Left ventricle myocardium inferior (tissue), 1 donor: ENCODE data around the gene MARK2. TPM values are rescaled to one million over a fixed set of nuclear protein-coding genes. Genes with fewer than 3 reads are reported as not detected.

Source experiments
- DNase-seq: peaks from one replicate; pipeline ENCODE4 v3.0.0-alpha.2; 2020
- H3K27ac ChIP-seq: fragments of 200-600 bp; replicated peaks from 2 replicates; pipeline ENCODE4 v1.8.0; 2021
- H3K27me3 ChIP-seq: fragments of 200-600 bp; 2 replicates; pipeline ENCODE4 v1.8.0; 2021; ENCODE audit warnings: low read depth
- H3K36me3 ChIP-seq: fragments of 200-600 bp; 2 replicates; pipeline ENCODE4 v1.8.0; 2021
- H3K4me1 ChIP-seq: fragments of 200-600 bp; 2 replicates; pipeline ENCODE4 v1.8.0; 2021
- H3K4me3 ChIP-seq: fragments of 200-600 bp; 2 replicates; pipeline ENCODE4 v1.8.0; 2021; ENCODE audit warnings: mild to moderate bottlenecking, moderate library complexity
- H3K9me3 ChIP-seq: fragments of 200-600 bp; replicated peaks from 2 replicates; pipeline ENCODE4 v1.8.0; 2021
- intact Hi-C: fragments of 100-400 bp; cut with micrococcal nuclease; formaldehyde crosslinking; loops from one replicate; pipeline ENCODE4 v1.11.0; 2022
- total RNA-seq: library from RNA; stranded (reverse); fragmentation: NEBNext Ultra II Directional; extraction: Animal tissue kit (Norgen Biotek cat#: 25700); gene quantifications from one replicate; pipeline ENCODE4 v1.2.1, GENCODE V29; 2021
- TF ChIP-seq, protein P1 (sequence below): fragments of 200-600 bp; IDR thresholded peaks from 2 replicates; pipeline ENCODE4 v1.8.0; 2021; ENCODE audit warnings: antibody characterized with exemption, mild to moderate bottlenecking, borderline replicate concordance
- donor health status: DM: no; HTN: yes; CAD: no; lungs with severe emphysema.

The MARK2 gene
- total RNA-seq, 1 donor from 2014 or later = 36.6 TPM

GRCh38 chr11:63920126-63920938 is 81.4 kb downstream of the MARK2 start:
- peak overlapping the region; percentile 99 for H3K27ac ChIP-seq
- intact Hi-C loops = no loop called here
- peak; percentile 90 for DNase-seq
- H3K4me3 ChIP-seq = peak overlapping the region; percentile 67
- peaks cover 55% of the 10 kb centered on the region for H3K4me1 ChIP-seq
- TF ChIP-seq, protein P1, sequence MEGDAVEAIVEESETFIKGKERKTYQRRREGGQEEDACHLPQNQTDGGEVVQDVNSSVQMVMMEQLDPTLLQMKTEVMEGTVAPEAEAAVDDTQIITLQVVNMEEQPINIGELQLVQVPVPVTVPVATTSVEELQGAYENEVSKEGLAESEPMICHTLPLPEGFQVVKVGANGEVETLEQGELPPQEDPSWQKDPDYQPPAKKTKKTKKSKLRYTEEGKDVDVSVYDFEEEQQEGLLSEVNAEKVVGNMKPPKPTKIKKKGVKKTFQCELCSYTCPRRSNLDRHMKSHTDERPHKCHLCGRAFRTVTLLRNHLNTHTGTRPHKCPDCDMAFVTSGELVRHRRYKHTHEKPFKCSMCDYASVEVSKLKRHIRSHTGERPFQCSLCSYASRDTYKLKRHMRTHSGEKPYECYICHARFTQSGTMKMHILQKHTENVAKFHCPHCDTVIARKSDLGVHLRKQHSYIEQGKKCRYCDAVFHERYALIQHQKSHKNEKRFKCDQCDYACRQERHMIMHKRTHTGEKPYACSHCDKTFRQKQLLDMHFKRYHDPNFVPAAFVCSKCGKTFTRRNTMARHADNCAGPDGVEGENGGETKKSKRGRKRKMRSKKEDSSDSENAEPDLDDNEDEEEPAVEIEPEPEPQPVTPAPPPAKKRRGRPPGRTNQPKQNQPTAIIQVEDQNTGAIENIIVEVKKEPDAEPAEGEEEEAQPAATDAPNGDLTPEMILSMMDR = no peak
- no peaks in the 10 kb centered on the region for H3K36me3 ChIP-seq
- H3K9me3 ChIP-seq = peaks cover 2% of the 10 kb centered on the region
- no peaks in the 10 kb centered on the region for H3K27me3 ChIP-seq

- Histone ChIP-seq H3K4me3 (peak overlapping the region; percentile 67), H3K27ac (peak overlapping the region; percentile 99), H3K4me1 (peaks cover 48% of the 10 kb centered on the region), H3K36me3 (no peaks in the 10 kb centered on the region), H3K27me3 (no peaks in the 10 kb centered on the region), H3K9me3 (peaks cover 2% of the 10 kb centered on the region)
- intact Hi-C loops = no loop called here
- no peak for DNase-seq
- TF ChIP-seq, protein P1 = peak; percentile 60
Measured at GRCh38 chr11:63920939-63921417, 82.1 kb downstream of the MARK2 start.

DNA sequence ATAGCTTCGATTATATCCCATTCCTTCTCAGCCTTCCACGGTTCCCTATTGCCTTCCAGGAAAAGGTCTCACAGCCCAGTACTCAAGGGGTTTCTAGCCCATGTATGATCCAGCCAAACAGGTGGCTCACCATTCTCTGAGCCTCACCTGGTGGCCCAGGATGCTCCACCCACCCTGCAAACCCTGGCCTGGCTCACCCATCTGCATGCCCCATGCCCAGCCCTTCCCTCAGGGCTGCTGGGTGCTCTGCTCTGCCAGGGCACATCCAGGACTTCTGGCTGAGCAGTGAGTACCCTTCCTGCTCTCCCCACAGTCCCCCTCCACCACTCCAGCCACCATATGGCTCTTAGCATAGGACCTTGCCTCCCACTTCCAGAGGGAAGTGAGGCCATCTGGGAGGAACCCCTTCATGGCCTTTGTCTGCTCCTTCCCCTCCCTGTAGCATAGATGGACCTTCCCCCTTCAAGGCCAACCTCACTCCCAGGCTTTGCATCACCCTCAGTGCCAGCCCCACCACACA is 83.8 kb downstream of the MARK2 start:
- TF ChIP-seq, protein P1 = no peak
- Histone ChIP-seq H3K36me3 (no peaks in the 10 kb centered on the region), H3K27ac (no peak overlapping the region), H3K4me1 (peaks cover 33% of the 10 kb centered on the region), H3K4me3 (no peak overlapping the region), H3K9me3 (peaks cover 2% of the 10 kb centered on the region), H3K27me3 (no peaks in the 10 kb centered on the region)
- DNase-seq = no peak
- intact Hi-C loops = no loop called here

DNA sequence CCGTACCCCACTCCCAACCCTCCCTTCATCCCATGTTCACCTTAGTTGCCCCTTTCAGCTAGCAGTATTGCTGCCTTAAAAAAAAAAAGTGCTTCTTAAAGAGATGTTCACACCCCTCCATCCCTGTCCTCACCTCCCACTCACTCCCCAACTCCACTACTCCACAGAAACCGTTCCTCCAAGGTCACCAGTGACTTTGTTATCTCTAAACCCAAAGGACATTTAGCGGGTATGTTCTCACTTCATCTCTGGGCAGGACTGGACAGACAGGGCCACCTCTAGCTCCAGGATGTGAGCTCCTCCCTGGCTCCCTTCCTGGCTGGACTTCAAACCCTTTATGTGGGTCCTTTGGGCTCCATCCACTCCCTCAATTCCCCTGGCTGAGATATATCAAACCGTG is 84.4 kb downstream of the MARK2 start:
- H3K4me3 ChIP-seq = no peak overlapping the region
- peaks cover 2% of the 10 kb centered on the region for H3K9me3 ChIP-seq
- intact Hi-C loops = no loop called here
- no peaks in the 10 kb centered on the region for H3K27me3 ChIP-seq
- no peak for DNase-seq
- no peaks in the 10 kb centered on the region for H3K36me3 ChIP-seq
- no peak overlapping the region for H3K27ac ChIP-seq
- peaks cover 27% of the 10 kb centered on the region for H3K4me1 ChIP-seq
- TF ChIP-seq, protein P1 = no peak

DNA sequence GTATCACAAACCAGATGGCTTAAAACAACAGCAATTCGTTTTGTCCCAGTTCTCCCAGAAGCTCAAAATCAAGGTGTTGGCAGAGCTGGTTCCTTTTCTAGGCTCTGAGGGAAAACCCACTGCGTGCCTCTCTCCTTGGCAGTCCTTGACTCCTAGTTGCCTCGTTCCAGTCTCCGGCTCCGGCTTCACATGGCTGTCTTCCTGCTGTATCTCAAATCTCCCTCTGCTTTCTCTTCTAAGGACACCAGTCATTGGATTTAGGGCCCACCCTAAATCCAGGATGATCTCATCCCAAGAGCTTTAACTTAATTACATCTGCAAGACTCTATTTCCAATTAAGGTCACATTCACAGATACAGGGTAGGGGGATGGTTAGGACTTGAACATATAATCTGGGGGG is 90.7 kb downstream of the MARK2 start:
- intact Hi-C loops = no loop called here
- DNase-seq = no peak
- H3K4me1 ChIP-seq = no peaks in the 10 kb centered on the region
- H3K36me3 ChIP-seq = no peaks in the 10 kb centered on the region
- no peaks in the 10 kb centered on the region for H3K27me3 ChIP-seq
- H3K9me3 ChIP-seq = no peaks in the 10 kb centered on the region
- no peak overlapping the region for H3K4me3 ChIP-seq
- H3K27ac ChIP-seq = no peak overlapping the region
- TF ChIP-seq, protein P1 = no peak
